GM10847 (cell line): ENCODE measurements around the gene DHTKD1.

ENCODE experiments used
- POLR2A ChIP-seq: IDR thresholded peaks from 2 replicates; pipeline ENCODE4 v1.6.1; 2011; ENCODE audit not compliant: insufficient read length; ENCODE audit errors: extremely low read depth

Gene DHTKD1, protein sequence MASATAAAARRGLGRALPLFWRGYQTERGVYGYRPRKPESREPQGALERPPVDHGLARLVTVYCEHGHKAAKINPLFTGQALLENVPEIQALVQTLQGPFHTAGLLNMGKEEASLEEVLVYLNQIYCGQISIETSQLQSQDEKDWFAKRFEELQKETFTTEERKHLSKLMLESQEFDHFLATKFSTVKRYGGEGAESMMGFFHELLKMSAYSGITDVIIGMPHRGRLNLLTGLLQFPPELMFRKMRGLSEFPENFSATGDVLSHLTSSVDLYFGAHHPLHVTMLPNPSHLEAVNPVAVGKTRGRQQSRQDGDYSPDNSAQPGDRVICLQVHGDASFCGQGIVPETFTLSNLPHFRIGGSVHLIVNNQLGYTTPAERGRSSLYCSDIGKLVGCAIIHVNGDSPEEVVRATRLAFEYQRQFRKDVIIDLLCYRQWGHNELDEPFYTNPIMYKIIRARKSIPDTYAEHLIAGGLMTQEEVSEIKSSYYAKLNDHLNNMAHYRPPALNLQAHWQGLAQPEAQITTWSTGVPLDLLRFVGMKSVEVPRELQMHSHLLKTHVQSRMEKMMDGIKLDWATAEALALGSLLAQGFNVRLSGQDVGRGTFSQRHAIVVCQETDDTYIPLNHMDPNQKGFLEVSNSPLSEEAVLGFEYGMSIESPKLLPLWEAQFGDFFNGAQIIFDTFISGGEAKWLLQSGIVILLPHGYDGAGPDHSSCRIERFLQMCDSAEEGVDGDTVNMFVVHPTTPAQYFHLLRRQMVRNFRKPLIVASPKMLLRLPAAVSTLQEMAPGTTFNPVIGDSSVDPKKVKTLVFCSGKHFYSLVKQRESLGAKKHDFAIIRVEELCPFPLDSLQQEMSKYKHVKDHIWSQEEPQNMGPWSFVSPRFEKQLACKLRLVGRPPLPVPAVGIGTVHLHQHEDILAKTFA

DNA sequence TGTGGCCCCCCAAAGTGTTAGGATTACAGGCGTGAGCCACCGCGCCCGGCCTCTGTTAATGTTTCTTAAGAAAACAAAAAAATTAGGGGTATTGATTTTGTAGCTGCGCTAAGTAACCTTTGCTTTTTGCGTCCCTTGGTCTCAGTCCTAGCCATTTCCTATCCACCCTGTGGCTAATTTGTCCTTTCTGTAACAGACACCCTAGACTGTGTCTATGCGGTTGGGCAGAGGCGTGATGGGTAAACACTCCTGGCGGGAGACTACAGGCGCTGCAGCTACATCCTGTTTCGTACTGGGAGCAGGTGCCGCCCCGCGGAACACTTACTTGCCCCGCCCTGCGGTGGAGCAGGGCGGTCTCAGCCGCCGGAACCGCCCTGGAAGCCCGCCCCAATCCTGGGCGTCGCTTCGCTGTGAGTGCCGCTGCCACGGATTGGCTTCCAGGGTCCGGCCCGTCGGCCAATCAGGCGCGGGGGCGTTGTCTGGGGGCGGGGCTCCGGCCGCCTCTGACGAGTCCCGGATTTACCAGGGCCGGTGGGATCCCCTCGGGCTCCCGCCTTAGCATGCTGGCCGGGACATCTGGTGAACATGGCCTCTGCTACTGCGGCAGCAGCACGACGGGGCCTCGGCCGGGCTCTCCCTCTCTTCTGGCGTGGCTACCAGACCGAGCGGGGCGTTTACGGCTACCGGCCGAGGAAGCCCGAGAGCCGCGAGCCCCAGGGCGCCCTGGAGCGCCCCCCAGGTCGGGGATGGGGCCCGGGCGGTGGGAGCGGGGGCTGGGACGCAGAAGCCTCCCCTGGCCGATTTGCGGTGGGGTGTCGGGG lies at the start of gene DHTKD1:
Gene DHTKD1, plus strand, starts transcription at position 506 of the 821 bp plus-strand sequence. Its CDS starts 80 bp downstream, at position 586.
- TF ChIP-seq POLR2A = peak; percentile 75

DNA sequence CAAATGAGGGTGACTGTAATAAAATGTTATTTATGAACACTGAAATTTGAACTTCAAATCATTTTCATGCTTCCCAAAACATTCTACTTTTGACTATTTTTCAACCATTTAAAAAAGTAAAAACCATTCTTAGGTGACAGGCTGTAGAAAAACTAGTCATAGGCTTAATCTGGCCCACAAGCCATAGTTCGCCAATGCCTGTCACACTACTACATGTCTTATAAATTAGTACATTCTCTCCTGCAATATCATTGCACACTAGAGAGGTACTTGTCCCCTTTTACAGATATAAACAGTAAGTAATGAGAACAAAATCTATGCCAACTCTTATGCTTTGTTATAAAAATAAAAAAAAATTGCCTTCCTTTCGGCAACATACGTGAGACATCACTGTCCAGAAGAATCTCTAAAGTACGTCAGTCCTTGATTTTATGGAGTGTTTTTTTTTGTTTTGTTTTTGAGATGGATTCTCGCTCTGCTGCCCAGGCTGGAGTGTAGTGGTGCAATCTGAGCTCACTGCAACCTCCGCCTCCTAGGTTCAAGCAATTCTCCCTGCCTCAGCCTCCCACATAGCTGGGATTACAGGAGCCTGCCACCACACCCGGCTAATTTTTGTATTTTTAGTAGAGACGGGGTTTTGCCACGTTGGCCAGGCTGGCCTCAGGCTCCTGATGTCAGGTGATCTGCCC lies 49.3 kb upstream of the DHTKD1 start:
- TF ChIP-seq POLR2A = no peak

DNA sequence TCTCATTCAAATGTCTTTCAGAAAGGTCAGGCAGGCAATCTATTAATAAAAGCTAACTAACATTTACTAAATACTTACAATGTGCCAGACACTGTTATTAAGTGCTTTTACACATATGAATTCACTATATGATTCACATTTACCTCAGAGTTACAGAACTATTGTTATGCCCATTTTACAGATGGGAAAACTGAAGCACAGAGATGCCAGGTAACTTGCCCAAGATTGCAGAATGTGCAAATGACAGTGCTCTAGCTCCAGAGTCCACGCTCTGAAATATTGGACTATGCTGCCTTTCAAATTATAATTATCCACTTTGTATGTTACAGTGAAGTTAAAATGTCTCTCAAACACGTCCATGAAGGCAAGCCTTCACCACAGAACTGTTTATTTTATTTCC lies 48.2 kb upstream of the DHTKD1 start:
- no peak for TF ChIP-seq POLR2A

DNA sequence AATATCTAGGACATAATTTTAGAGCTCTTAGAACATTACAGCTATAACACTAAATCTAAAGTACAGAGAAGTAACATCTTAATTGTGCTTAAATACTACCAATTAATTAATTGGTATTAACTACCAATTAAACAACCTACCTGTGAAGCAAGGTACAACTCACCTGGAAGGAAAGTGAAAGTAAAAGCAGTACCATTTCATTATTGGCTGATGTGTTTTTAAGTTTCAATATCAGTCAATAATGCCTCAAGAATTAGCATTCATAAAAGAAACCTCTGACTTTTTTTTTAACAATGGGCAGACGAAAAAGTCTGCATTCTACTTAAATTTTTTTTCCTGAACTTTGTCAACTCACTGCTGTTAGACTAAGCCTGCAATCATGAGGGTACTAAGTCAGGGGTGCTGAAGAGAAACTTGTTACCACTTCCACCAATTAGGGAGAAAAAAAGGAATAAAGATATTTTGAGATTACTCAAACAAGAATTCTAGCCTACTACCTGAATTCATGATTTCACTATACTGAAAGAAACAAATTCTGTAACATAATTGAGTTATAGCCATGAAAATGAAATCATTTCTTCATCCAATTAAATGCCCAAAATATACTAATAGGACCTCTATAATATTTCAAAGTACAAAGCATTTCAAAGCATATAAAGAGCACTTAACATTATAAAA lies 46.0 kb upstream of the DHTKD1 start:
- TF ChIP-seq POLR2A = no peak

DNA sequence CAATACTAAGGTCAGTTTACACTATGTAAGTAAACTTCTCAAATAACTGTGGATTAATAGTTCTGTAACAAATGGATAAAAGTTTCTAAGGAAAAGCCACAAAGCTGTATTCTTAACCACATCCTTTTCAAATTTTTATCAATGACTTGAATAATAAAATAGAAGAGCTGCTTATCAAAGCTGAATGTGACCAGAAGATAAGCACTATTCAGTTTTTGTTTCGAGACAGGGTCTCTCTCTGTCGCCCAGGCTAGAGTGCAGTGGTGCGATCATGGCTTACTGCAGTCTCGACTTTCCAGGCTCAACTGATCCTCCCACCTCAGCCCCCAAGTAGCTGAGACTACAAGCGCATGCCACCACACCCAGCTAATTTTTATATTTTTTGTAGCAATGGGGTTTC lies 43.2 kb upstream of the DHTKD1 start:
- no peak for TF ChIP-seq POLR2A

DNA sequence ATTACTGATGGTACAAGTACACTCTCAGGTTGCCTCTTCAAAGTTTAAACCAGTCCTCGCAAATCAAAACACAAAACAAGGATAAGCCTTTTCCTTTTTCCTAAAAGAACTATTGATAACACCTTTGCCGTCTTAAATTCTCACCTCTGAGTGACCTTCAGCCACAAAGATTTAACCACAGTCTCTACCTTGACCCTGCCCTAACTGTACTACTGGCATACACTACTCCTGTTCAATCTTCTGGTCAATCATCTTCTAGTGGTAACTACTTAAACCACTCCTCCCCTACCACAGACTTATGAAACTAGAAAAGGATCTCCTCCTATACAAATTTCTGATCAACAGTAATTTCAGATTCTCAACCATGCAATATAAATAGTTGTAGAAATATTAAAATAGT lies 41.2 kb upstream of the DHTKD1 start:
- no peak for TF ChIP-seq POLR2A

DNA sequence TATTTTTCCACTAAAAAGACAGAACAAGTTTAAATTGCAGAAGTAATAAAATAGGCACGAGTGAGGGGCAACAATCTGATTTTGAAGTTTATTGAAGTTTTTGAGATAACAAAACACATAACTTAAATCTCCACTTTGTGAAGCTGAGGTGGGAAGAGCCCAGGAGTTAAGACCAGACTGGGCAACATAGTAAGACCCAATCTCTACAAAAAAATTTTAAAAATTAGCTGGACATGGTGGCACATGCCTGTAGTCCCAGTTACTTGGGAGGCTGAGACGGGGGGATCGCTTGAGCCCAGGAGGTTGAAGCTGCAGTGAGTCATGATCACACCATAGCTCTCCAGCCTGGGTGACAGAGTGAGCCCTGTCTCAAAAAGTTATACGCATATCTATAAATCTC lies 37.4 kb upstream of the DHTKD1 start:
- TF ChIP-seq POLR2A = no peak

DNA sequence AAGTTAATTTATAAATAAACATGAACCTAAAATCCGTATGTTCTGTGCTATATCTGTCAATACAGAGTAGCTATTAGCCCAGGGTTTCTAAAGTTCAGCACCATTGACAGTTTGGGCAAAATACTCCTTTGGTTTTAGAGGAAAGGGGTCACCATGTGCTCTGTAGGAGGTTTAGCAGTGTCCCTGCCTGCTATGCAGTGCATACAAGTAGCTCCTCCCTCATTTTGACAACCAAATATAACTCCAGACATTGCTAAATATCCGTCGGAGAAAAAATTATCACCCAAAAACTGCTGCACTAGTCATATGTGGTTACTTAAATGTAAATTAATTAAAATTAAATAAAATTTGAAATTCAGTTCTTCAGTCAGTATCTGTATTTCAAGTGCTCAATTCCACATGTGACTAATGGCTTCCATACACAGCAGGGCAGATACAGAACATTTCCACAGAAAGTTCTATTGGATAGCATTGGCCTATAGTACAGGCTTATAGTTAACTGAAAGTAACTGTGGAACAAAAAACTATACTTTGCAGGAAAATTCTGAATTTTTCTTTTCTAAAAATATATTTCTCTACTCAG lies 32.6 kb upstream of the DHTKD1 start:
- TF ChIP-seq POLR2A = no peak

DNA sequence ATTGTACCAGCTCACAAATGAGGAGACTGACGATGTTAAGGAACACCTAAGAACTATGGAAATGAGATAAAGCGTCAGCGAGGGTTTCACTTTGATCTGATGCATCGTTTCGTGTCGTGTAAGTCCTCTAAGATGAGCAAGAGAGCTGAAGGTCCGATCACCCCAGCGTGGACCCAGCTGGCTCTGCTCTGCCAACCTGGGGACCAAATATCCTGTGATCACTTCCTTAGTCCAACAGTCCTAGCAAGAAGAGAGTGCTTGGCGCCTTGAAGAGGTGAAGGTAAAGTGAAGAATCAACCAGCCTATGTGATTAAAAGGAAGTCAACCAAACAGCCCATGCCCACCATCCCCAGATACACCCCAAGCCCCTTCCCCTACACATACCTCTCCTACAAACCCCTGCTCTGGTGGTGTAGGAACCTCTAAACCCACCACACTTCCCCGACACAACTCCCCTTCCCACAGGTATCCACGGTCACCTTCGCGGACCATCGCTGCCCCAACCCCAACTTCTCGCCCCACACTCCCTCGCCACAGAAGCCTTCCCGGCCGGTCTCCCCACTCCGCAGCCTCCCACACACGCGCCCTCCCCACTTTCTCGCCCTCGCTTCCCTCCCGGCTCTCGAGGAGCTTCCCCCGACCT lies 26.9 kb upstream of the DHTKD1 start:
- peak; percentile 18 for TF ChIP-seq POLR2A

DNA sequence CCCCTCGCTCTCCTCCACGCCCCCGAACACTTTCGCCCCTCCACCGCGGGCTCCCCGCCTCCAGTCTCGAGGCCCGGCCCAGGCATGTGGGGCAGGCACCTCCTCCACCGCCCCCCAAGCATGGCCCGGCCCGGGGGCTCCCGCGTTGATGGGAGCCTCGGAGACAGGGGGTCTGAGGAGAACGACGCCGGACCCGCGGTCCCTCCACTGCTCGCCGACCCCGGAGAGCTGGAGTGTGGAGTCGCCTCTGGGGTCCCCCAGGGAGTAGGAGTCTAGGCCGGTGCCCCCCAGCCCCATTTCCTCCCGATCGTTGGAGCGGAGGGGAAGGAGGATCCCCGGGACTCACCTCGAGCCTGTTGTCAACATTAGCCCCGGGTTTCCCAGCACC lies 26.4 kb upstream of the DHTKD1 start:
- peak; percentile 54 for TF ChIP-seq POLR2A

DNA sequence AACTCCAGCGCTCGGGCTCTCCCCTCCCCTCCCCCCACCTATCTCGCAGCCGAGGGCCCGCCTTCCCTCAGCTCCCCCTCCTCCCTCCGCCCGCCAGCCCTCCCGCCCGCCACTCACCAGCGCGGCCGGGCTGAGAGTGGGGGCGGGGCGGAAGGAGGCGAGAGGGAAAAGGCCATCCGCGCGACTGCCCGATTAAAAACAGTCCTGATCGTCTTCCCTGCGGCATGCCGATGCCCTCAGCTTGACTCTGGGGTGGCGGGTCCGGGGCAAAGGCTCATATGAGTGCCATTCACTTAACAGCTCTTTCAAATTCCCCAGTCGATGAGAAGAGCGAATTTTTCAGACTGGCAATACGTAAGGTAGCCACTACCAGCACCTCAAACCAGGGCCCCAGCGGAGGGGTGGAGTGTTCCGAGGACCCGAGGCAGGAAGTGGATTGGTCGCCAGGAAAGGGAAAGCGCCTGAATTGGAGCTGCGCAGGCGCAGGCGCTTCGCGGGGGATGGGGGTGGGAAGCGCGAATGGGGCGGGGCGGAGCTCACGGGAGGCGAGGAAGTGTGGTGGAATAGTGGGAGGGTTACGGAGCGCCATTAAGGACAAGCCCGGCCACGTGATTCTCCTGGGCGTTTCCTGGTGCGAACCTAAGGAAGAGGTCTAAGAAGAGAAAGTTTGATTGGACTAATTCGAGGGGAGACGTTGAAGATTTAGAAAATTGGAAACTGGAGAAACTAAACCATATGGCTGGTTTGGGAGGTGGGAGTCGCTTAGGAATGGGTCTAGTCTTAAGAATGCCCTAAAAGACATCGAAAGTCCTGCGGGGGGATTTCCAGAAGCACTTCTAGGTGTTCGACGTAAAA lies 25.7 kb upstream of the DHTKD1 start, which contains the start of gene UPF2:
Gene UPF2, minus strand, starts transcription at position 13 of the 855 bp plus-strand sequence. CDS start 7,386 bp downstream, outside the sequence.
- no peak for TF ChIP-seq POLR2A

DNA sequence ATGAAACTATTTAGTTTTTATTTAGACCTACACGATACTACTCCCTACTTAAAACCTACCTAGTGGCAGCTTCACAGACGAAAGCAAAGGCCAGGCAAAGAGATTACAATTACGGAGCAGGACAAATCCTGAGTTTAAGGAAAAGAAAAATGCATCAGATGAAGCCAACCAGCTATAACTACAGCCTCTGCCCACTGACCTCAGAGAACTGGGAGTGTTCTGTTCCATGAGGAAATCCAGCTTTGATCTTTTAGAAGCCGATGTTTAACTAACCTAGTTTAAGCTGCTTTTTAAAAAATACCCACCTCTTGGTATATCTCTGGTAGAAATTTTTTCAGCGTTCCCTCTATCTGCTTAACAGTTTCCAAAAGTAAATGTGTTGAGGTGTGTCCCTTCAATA lies 23.2 kb upstream of the DHTKD1 start:
- no peak for TF ChIP-seq POLR2A

DNA sequence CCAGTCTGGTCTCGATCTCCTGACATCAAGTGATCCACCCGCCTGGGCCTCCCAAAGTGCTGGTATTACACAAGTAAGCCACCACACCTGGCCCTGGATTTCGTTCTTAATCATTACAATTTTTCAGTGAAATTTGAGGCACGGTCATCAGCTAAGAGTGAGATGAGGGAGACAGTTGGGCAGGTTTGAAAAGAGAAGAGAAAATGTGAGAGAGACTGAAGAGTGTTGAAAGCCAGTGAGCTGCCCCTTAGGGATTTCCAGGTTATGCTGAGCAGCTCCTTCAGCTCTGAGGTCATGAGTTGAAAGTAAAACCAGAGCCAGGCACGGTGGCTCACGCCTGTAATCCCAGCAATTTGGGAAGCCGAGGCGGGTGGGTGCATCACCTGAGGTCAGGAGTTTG lies 20.2 kb upstream of the DHTKD1 start:
- TF ChIP-seq POLR2A = no peak

DNA sequence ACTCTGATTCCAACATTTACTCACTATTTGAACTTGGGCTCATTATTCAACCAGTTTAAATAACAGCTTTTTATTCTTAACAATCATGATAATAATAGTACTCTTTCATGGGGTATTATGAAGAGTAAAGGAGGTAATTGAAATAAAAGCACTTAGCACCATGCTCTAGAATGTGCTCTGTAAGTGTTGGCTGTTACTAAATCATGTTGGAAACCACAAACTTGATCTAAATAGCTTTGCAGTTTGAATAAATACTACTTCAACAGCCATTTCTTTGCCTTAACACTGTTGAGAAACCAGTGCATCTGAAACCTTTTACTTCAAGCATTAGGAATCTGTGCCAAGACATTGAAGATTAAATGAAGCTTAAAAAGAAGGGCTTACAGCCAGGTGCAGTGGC lies 18.2 kb upstream of the DHTKD1 start:
- TF ChIP-seq POLR2A = no peak
